Activated CD4-positive, CD25-positive, alpha-beta regulatory T cell treated with anti-CD3 and anti-CD28 coated beads, Interleukin-2, amount 50 U/mL, for 24 hours (primary cell): ENCODE data around the gene CARD9.
A peak's percentile ranks its signal among the peaks of the same experiment; 100 is the strongest.
"Not testable (repeated sequence)": the region's sequence is repeated elsewhere in the genome, so short reads cannot be mapped to it uniquely, and the experiment has no call there.

Experiments used
- ATAC-seq, 2 donors: fragments of 150-1000 bp; cut with Tn5 transposase; one replicate each; pipeline ENCODE4 v1.10.0; 2021; ENCODE audit warnings: mild to moderate bottlenecking in 1 of 2, moderate library complexity in 1 of 2

The CARD9 gene

DNA sequence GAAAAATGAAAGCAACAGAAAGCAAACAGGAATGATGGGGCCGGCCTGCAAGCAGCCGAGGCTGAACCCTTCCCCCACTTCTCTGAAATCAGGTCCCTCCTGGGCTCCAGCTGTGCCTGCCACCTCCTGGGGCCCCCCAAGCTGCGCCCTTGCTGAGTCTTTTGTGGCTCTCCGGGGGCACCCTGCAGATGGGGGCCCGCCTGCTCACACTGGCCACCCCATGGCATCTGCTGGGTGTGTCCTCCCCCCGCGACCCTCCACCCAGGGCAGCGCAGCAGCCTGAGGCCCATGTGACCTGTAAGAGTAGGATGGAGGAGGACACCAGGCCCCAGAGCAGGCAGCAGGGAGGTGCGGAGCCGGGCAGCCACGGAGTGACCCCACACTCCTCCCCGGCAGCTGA lies 40.4 kb downstream of the CARD9 start:
- ATAC-seq, result no peak

DNA sequence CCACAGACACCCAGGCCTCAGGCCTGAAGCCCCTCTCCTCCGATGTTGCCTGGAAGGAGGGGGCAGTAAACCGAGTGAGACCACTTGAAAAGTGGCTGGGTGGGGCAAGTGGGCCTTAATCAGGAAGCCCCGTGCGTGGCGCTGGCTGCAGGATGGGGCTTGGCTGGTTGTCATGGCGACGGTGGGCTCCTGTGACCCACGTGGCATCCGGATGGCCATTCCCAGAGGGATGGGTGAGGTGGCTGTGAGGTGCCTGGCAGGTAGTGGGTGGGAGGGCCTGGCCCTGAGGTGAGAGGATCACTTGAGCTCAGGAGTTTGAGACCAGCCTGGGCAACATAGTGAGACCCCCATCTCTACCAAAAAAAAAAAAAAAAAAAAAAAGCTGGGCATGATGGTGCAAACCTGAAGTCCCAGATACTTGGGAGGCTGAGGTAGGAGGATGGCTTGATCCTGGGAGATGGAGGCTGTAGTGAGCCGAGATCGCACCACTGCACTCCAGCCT lies 40.9 kb downstream of the CARD9 start:
- no peak for ATAC-seq

GRCh38 chr9:136331556-136332481 lies 41.6 kb downstream of the CARD9 start:
- ATAC-seq, result no peak

DNA sequence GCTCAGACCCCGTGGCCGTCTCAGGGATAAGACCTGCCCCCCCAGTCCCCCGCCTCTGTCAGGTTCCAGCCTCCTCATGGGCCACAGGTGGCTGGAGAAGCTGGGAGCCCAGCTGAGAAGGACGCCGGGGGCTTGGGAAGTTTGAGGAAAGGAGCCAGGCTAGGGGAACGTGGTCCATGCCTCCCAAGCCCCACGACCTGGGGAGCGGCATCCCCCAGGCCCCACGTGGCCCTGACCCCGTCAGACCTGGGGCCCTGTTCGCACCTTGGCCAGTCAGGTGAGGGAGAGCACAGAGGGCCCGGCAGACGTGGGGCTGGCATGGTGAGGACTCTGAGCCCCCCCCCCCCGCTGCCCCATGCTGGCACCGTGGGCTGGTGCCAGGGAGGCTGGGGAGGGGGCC lies 42.4 kb downstream of the CARD9 start:
- ATAC-seq, result no peak

DNA sequence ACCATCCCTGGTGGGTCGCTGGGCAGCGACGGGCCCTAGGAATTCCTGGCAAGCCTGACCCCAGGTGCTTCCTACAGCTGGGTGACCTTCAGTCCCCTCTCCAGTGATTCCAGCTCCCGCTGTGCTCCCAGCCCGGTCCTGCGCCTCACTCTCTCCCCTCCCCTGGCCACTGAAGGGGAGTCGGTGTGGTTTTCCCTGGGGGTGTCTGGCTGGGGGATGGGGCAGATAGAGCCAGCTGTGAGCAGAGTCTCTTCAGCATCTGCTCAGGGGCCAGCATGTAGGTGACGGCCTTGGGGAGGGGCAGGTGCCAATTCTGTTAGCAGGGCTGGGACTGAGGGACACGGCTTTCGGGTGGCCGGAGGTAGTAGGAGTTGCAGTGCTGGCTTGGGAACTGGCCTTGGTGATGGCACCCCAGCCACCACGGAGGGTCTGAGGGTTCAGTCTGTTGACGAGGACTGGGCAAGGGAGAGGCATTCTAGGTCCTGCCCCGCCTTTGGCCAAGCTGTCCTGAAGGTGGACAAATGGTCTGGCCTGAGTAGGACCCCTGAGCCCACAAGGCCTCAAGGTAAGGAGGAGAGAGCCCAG lies 43.0 kb downstream of the CARD9 start:
- no peak for ATAC-seq

DNA sequence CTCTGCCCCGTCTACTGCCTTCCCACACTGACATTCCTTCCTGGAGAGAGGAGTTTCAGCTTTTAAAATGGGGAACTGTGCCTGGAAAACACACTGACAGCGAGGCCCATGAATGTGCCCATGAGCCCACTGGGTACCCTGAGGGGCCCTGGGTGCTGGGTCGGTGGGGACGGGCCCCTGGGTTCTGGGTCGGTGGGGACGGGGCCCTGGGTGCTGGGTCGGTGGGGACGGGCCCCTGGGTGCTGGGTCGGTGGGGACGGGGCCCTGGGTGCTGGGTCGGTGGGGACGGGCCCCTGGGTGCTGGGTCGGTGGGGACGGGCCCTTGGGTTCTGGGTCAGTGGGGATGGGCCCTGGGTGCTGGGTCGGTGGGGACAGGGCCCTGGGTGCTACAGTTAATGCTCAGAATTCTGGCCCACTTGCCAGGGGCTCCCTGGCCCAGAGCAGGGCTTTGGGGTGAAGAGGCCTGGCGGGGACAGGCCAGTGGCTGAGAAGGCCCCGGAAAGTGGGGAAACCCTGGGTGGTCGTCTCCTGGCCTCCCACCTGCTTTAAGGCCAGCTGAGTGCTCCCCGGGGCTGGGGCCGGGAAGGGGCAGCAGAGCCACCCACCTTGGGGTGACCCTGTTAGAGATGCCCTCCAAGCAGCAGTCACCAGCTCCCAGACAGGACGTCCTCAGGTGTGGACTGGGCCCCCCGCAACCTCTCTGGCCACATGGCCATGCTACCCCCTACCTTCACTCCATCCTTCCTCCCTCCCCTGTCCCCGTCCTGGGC lies 43.6 kb downstream of the CARD9 start:
- no peak for ATAC-seq

DNA sequence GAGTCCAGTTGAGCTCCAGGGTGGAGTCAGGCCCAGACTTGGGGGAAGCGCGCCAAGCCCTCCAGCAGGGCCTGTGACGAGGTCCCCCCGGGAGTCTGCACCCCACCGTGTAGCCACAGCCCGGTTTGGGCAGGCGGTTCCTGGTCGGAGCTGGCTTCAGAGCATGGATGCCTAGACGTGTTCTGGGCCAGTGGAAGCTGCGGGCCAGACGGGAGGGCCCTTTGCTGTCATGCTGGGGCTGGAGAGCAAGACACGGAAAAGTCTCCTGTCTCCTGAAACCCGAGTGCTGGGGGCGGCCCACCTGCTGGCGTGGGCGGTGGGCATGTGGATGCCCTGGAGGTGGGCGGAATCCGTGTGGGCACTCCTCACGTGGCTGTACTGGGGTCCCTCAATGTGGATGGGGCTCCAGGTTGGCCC lies 44.2 kb downstream of the CARD9 start:
- ATAC-seq, result no peak

DNA sequence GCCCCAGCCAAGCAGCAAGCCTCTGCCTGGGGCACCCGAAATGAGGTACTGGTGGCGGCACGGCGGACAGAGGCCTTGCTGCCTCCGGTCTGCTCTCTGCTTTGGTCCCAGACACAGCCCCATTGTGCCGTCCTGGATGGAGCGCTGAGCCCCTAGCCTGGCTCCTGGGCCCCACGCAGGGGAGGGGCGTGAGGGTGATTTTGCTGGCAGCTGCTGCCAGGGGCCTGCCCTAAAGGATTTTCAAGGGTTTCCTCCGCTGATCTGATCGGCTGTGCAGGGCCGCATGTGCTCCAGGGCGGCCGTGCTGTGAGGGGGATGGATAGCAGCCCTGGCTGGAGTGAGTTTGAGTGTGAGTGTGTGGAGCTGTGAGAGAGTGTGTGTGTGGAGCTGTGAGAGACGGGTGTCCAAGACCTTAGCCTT lies 44.8 kb downstream of the CARD9 start:
- no peak for ATAC-seq

DNA sequence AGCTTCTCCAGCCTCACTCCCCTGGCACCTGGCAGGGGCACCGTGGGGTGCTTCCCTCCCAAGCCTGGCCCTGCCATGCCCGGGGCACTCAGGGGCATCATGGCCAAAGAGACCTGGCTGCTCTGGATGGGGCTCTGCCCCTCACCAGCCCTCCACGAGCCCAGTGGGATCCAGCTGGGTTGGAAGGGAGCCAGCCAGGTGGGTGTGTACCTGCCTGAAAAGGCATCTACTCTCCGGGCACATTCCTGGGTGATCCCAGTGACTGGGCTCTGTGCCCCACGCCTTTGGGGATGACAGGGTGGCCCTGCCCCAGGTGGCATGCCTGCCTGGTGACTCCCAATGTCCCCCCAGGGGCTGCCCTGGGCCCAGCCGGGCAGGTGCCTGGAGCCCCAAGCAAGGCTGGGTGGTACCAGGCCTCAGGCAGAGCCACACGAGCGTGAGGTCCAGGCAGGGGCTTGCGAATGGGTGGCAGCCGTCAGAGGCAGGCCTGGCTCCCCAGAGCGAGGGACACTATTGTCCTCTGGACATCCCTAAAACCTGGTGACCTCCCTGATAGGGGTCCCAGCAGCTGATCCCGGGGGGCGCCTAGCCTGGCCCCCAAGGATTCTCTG lies 45.4 kb downstream of the CARD9 start:
- peak in 1 of 2 donors; percentile 4 for ATAC-seq

DNA sequence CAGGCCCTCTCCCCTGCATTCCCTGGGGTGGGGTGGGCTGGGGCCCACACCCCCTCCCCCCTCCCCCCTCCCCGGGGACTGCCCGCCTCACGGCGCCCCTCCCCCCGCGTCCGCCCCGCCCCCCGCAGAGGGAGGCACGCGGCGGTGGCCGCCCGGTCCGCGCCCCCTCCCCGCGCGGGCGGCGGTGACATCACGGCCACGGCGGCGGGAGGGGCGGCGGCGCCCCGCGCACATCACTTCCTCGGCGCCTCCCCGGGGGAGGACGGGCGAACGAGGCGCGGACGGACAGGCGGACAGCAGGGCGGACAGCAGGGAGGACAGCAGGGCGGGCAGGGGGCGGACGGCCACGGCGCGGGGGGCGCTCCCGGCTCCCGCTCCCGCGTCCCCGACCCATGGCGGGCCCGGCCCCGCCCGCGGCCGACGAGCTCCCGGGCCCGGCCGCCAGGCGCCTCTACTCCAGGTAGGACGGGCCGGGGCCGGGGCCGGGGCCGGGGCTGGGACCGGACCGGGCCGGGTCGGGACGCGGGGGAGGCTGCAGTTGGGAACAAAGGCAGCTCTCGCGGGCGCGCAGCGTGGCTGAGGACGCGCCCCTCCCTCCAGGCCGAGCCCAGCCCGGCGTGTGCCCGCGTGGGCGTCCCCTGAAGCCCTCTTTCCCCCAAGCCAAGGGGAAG lies 46.0 kb downstream of the CARD9 start, which contains the start of gene GPSM1:
Gene GPSM1, plus strand, starts transcription at position 236 of the 671 bp plus-strand sequence. Its CDS starts 157 bp downstream, at position 393.
- ATAC-seq, result peak; percentile 48 to 63

DNA sequence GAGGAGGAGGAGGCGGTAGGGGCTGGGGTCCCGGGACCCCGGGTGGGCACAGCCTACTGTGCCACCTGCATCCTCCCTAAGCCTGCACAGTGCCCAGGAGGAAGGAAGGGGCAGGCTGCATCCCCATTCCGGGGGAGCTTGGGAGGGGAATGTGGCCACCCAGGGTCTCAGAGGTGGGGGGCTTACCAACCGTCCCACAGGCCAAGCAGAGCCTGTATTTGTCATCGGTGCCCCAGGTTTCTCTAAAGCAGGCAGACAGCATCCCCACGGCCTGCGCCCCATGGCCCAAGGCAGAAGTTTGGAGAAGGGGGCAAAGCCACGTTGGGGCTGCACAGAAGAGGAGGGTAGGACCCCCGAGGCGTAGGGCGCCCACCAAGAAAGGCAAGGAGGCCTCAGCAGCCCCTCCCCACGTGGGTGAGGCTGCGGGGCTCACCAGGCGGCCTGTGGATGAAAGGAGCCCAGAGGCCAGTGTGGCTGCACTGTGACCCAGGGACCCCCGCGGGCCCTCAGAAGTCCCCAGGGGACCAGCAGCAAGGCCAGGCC lies 46.6 kb downstream of the CARD9 start:
- ATAC-seq, result no peak

- ATAC-seq, result no peak
Measured at GRCh38 chr9:136326061-136326760, 47.3 kb downstream of the CARD9 start.

DNA sequence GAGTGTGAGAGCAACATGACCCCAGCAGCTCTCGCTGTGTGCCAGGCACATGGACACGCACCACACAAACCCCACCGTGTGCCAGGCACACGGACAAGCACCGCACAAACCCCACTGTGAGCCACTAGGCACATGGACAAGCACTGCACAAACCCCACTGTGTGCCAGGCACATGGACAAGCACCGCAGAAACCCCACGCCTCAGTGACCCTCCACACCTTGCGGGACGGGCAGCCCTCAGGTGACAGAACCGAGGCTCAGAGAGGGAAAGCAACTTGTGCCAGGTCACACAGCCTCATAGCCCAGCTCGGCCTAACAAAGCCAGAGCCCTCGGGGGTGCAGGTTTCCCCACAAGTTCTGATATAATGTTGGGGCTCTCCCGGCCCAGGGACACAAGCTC lies 48.1 kb downstream of the CARD9 start:
- no peak for ATAC-seq

DNA sequence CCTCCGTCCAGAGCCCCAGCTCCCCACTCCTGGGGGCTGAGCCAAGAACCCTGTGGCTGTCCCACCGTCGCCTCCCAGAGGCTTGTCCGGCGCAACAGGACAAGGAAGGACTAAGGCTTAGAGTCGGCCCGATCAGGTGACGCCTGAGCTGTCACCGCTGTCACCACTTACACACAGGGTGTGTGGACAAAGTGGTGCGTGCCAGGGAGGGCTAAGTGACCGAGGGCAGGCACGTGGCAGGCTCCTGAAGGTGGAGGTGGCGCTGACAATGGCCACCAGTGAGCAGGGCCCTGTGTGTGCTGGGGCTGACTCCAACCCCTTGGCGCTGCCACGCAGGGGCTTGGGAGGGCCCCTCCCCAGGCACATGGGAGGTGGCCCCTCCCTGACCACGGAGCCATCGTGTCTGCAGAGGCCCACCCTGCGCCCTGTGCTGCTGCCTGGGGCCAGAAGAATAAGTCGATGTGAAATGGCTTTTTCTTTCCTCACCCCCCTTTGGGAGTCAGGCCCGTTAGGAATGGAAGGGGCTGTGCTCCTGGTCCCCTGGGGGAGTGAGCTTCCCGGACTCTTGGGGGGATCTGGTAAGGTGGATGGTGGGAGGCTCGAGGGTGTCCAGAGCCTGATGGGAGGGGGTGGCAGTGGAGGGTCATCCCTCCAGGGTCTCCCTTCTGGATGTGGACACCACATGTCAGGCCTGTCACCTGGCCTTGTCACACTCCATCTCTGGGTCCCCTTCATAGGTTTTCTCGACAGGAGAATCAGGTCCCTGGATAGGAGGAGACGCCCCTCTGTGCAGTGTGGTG lies 48.8 kb downstream of the CARD9 start:
- no peak for ATAC-seq

- no peak for ATAC-seq
Measured at GRCh38 chr9:136323371-136323789, 50.1 kb downstream of the CARD9 start.

DNA sequence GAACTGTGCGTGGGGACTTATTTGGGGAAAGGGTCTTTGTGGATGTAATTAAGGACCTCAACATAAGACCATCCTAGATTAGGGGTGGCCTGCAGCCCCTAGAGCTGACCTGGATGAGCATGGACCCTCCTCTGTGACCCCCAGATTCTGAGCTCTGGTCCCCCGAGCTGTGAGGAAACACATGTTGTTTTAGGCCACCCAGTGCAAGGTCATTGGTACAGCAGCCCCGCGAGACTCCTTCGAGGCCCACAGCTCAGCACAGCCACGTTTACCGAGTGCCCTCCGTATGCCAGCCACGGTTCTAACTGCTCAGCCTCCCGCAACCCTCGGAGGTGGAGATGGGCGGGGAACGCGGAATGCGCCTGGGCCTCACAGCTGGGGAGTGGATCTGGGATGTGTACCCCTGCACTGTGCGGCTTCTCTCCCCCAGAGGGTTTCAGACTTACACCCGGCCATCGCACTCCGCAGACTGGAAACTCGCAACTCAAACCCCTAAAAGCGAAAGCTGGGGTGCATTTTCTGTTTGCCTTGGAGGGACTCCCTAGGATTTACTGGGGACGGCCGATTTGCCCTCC lies 50.6 kb downstream of the CARD9 start:
- no peak for ATAC-seq

GRCh38 chr9:136321561-136321960 lies 51.9 kb downstream of the CARD9 start:
- ATAC-seq, result no peak

DNA sequence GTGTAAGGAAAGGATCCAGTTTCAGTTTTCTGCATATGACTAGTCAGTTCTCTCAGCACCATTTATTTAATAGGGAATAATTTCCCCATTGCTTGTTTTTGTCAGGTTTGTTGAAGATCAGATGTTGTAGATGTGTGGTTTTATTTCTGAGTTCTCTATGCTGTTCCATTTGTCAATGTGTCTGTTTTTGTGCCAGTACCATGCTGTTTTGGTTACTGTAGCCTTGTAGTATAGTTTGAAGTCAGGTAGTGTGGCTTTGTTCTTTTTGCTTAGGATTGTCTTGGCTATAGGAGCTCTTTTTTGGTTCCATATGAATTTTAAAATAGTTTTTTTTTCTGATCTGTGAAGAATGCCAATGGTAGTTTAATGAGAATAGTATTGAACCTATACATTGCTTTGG lies 52.5 kb downstream of the CARD9 start:
- ATAC-seq, result not testable (repeated sequence)

DNA sequence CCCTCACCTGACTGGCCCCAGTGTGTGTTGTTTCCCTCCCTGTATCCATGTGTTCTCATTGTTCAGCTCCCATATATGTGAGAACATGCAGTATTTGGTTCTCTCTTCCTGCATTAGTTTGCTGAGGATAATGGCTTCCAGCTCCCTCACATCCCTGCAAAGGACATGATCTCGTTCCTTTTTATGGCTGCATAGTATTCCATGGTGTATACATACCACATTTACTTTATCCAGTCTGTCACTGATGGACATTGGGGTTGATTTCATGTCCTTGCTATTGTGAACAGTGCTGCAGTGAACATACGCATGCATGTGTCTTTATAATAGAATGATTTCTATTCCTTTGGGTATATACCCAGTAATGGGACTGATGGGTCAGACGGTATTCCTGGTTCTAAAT lies 53.5 kb downstream of the CARD9 start:
- ATAC-seq, result not testable (repeated sequence)

- not testable (repeated sequence) for ATAC-seq
Measured at GRCh38 chr9:136319244-136319643, 54.2 kb downstream of the CARD9 start.
